K562 (cell line): ENCODE data around the gene NADK. TPM values are rescaled to one million over a fixed set of nuclear protein-coding genes. Genes with fewer than 3 reads are reported as not detected.

Experiments used
- CXXC5 ChIP-seq: fragments of 250-450 bp; sonication (Bioruptor Pico); IDR thresholded peaks from 2 replicates; pipeline ENCODE4 v1.8.0; 2022; ENCODE audit warnings: inconsistent platforms, mild to moderate bottlenecking, moderate library complexity
- GABPA ChIP-seq: fragments of 200-800 bp; sonication (Bioruptor generic); conservative IDR thresholded peaks from 2 replicates; pipeline ENCODE4 v1.6.1; 2016; ENCODE audit warnings: low read depth, missing genetic modification characterization, missing compliant biosample characterization
- MCM2 ChIP-seq: fragments of 450-650 bp; IDR thresholded peaks from 2 replicates; pipeline ENCODE4 v1.6.1; 2017; ENCODE audit warnings: low read depth, mild to moderate bottlenecking
- POLR2G ChIP-seq: fragments of 200-400 bp; formaldehyde crosslinking; IDR thresholded peaks from 2 replicates; pipeline ENCODE4 v1.6.1; 2017; ENCODE audit warnings: low read depth, mild to moderate bottlenecking, antibody characterized with exemption, low read length, moderate library complexity
- TARDBP ChIP-seq: fragments of 450-650 bp; IDR thresholded peaks from 2 replicates; pipeline ENCODE4 v1.6.1; 2016
- ZKSCAN8 ChIP-seq: fragments of 200-800 bp; sonication (Bioruptor generic); IDR thresholded peaks from 2 replicates; pipeline ENCODE4 v1.6.1; 2016; ENCODE audit warnings: missing genetic modification characterization, missing compliant biosample characterization
- polyA plus RNA-seq, 8 experiments: library from polyadenylated mRNA; depleted of rRNA in 4 of 8; stranded (reverse) in 5 of 8; unstranded in 3 of 8; fragments of >200 nt; fragmentation: Nextera tagmentation in 2 of 8; fragmentation: Illumina TruSeq in 1 of 8; extraction: Ambion mirVana in 2 of 8; extraction: Trizol in 1 of 8; gene quantifications; 2 replicates each; pipeline versions ENCODE4 v1.2.1 to v1.2.3, GENCODE V29; 2011 to 2014; ENCODE audit warnings: inconsistent platforms in 1 of 8, missing spikeins in 1 of 8
- total RNA-seq, 7 experiments: library from RNA; depleted of rRNA in 6 of 7; stranded (reverse); fragments of >200 nt in 6 of 7; fragmentation: Illumina TruSeq in 2 of 7; extraction: Trizol in 2 of 7; gene quantifications; 2 replicates each; pipeline versions ENCODE4 v1.2.1 to v1.2.3, GENCODE V29; 2011 to 2021; ENCODE audit warnings: low replicate concordance in 1 of 7
- TF ChIP-seq, protein P1 (sequence below), 3 experiments: IDR thresholded peaks in 2 of 3; conservative IDR thresholded peaks in 1 of 3; 2 replicates each; pipeline ENCODE4 v1.5.1; 2011 to 2012; ENCODE audit warnings: low read length in 3 of 3, mild to moderate bottlenecking in 3 of 3, control low read depth in 2 of 3, improper control_type of control experiment in 1 of 3, inconsistent platforms in 1 of 3, low read depth in 1 of 3, mixed read lengths in 1 of 3, moderate library complexity in 1 of 3; ENCODE audit not compliant: insufficient read depth in 2 of 3
- TF ChIP-seq, protein P2 (sequence below): conservative IDR thresholded peaks from 2 replicates; pipeline ENCODE4 v1.6.1; 2011; ENCODE audit warnings: low read depth, mild to moderate bottlenecking, low read length; ENCODE audit not compliant: control insufficient read depth
- TF ChIP-seq, protein P3 (sequence below): sonication (generic); formaldehyde crosslinking; IDR thresholded peaks from 2 replicates; pipeline ENCODE4 v1.8.0; 2023; ENCODE audit warnings: mild to moderate bottlenecking, missing genetic modification reagents
- TF ChIP-seq, protein P4 (sequence below), 2 experiments: fragments of 200-800 bp in 1 of 2; sonication (Bioruptor generic) in 1 of 2; sonication (generic) in 1 of 2; formaldehyde crosslinking in 1 of 2; IDR thresholded peaks in 1 of 2; conservative IDR thresholded peaks in 1 of 2; 2 replicates each; pipeline versions ENCODE4 v1.5.0 to v1.6.1; 2016 to 2020; ENCODE audit warnings: missing compliant biosample characterization in 1 of 2, missing genetic modification characterization in 1 of 2, missing genetic modification reagents in 1 of 2
- TF ChIP-seq, protein P5 (sequence below), 2 experiments: fragments of 450-650 bp; formaldehyde crosslinking in 1 of 2; IDR thresholded peaks; 2 replicates each; pipeline versions ENCODE4 v1.4.0 to v1.6.1; 2014 to 2020; ENCODE audit warnings: mild to moderate bottlenecking in 2 of 2, borderline replicate concordance in 1 of 2, low read depth in 1 of 2

Gene NADK
- total and polyA plus RNA-seq, 9 of the 15 experiments (the other 6 are each of a cell fraction or from before 2014, with no cell fraction given): 1.5 to 135 (median 75.1) TPM

DNA sequence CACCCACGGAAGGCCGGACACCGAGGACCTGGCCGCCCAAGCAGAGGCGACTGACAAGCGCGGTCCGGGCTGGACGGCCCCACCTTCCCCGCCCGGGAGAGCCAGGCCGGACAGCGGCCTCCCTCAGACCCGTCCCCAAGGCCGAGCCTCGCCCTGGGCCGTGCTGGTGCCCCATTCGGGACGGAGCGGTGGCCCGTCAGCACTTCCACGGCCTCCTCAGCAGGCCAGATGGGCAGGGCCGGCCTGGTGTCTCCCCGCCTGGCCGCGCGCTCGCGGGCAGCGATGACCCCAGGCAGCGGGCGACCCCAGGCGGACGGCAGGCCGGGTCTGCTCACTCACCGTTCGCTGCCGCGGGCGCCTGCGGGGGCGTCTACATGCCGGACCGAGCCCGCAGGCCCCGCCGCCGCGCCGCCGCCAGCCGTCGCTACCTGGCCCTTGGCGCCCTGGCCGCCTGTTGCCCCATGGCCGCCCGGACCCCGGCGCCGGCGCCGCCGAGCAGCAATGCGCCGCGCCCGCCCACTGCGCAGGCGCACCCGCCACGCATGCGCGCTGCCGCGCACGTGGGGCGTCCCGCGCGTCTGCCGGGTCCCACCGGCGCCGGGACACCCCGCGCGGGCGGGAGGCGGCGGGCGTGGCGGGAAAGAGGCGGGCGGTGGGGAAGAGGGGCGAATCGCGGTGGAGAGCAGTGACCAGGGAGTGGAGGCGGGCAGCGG lies at the start of gene NADK (continued):
- TF ChIP-seq, protein P1, sequence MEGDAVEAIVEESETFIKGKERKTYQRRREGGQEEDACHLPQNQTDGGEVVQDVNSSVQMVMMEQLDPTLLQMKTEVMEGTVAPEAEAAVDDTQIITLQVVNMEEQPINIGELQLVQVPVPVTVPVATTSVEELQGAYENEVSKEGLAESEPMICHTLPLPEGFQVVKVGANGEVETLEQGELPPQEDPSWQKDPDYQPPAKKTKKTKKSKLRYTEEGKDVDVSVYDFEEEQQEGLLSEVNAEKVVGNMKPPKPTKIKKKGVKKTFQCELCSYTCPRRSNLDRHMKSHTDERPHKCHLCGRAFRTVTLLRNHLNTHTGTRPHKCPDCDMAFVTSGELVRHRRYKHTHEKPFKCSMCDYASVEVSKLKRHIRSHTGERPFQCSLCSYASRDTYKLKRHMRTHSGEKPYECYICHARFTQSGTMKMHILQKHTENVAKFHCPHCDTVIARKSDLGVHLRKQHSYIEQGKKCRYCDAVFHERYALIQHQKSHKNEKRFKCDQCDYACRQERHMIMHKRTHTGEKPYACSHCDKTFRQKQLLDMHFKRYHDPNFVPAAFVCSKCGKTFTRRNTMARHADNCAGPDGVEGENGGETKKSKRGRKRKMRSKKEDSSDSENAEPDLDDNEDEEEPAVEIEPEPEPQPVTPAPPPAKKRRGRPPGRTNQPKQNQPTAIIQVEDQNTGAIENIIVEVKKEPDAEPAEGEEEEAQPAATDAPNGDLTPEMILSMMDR (IDR thresholded peaks at IDR 0.05 in 2 of 3, conservative IDR thresholded peaks at IDR 0.05 in 1 of 3; ENCODE audit: insufficient read depth in 2 of 3, low read depth in 1 of 3, low read length in 3 of 3): peak in 2 of 3 experiments; percentile 3 to 23; a peak in 1 of 6 replicates
- TF ChIP-seq POLR2G (peak; percentile 83), GABPA (tag) (no peak), ZKSCAN8 (CRISPR knock-in tag) (no peak), MCM2 (no peak), TARDBP (peak; percentile 61; the same call in 1 of the 2 replicates), CXXC5 (CRISPR knock-in tag) (peak; percentile 76)
- TF ChIP-seq, protein P2, sequence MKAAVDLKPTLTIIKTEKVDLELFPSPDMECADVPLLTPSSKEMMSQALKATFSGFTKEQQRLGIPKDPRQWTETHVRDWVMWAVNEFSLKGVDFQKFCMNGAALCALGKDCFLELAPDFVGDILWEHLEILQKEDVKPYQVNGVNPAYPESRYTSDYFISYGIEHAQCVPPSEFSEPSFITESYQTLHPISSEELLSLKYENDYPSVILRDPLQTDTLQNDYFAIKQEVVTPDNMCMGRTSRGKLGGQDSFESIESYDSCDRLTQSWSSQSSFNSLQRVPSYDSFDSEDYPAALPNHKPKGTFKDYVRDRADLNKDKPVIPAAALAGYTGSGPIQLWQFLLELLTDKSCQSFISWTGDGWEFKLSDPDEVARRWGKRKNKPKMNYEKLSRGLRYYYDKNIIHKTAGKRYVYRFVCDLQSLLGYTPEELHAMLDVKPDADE: peak; percentile 71; the same call in 1 of the 2 replicates
- TF ChIP-seq, protein P3, sequence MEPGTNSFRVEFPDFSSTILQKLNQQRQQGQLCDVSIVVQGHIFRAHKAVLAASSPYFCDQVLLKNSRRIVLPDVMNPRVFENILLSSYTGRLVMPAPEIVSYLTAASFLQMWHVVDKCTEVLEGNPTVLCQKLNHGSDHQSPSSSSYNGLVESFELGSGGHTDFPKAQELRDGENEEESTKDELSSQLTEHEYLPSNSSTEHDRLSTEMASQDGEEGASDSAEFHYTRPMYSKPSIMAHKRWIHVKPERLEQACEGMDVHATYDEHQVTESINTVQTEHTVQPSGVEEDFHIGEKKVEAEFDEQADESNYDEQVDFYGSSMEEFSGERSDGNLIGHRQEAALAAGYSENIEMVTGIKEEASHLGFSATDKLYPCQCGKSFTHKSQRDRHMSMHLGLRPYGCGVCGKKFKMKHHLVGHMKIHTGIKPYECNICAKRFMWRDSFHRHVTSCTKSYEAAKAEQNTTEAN: 0 out of 2 replicates have a peak, but pooled peaks have one; percentile 27
- TF ChIP-seq, protein P4, sequence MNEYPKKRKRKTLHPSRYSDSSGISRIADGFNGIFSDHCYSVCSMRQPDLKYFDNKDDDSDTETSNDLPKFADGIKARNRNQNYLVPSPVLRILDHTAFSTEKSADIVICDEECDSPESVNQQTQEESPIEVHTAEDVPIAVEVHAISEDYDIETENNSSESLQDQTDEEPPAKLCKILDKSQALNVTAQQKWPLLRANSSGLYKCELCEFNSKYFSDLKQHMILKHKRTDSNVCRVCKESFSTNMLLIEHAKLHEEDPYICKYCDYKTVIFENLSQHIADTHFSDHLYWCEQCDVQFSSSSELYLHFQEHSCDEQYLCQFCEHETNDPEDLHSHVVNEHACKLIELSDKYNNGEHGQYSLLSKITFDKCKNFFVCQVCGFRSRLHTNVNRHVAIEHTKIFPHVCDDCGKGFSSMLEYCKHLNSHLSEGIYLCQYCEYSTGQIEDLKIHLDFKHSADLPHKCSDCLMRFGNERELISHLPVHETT (CRISPR knock-in tag; conservative IDR thresholded peaks at IDR 0.05 in 1 of 2, IDR thresholded peaks at IDR 0.05 in 1 of 2): peak in 1 of 2 experiments; percentile 82; a peak in 2 of 4 replicates
- TF ChIP-seq, protein P5, sequence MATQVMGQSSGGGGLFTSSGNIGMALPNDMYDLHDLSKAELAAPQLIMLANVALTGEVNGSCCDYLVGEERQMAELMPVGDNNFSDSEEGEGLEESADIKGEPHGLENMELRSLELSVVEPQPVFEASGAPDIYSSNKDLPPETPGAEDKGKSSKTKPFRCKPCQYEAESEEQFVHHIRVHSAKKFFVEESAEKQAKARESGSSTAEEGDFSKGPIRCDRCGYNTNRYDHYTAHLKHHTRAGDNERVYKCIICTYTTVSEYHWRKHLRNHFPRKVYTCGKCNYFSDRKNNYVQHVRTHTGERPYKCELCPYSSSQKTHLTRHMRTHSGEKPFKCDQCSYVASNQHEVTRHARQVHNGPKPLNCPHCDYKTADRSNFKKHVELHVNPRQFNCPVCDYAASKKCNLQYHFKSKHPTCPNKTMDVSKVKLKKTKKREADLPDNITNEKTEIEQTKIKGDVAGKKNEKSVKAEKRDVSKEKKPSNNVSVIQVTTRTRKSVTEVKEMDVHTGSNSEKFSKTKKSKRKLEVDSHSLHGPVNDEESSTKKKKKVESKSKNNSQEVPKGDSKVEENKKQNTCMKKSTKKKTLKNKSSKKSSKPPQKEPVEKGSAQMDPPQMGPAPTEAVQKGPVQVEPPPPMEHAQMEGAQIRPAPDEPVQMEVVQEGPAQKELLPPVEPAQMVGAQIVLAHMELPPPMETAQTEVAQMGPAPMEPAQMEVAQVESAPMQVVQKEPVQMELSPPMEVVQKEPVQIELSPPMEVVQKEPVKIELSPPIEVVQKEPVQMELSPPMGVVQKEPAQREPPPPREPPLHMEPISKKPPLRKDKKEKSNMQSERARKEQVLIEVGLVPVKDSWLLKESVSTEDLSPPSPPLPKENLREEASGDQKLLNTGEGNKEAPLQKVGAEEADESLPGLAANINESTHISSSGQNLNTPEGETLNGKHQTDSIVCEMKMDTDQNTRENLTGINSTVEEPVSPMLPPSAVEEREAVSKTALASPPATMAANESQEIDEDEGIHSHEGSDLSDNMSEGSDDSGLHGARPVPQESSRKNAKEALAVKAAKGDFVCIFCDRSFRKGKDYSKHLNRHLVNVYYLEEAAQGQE (IDR thresholded peaks at IDR 0.05; ENCODE audit: borderline replicate concordance): peak; percentile 46
- TF ChIP-seq, protein P5 (CRISPR knock-in tag; IDR thresholded peaks at IDR 0.05; ENCODE audit: low read depth): peak; percentile 66
